Testis (tissue), 3 donors: Measurements from ENCODE around the gene RFPL4A. TPM values are rescaled to one million over a fixed set of nuclear protein-coding genes. Genes with fewer than 3 reads are reported as not detected.
"Not testable (repeated sequence)": the region's sequence is repeated elsewhere in the genome, so short reads cannot be mapped to it uniquely, and the experiment has no call there.

Source experiments
- DNase-seq: peaks from one replicate; pipeline ENCODE4 v3.0.0-alpha.2; 2019
- H3K27ac ChIP-seq, 2 donors: fragments of 200-600 bp; sonication (generic); one replicate each; pipeline ENCODE4 v1.5.1; 2019
- H3K27me3 ChIP-seq: fragments of 200-600 bp; sonication (generic); one replicate; pipeline ENCODE4 v1.5.1; 2019
- H3K36me3 ChIP-seq: fragments of 200-600 bp; sonication (generic); one replicate; pipeline ENCODE4 v1.5.1; 2017; ENCODE audit warnings: low read depth; ENCODE audit errors: missing control alignments
- H3K4me1 ChIP-seq: fragments of 200-600 bp; sonication (generic); one replicate; pipeline ENCODE4 v1.5.1; 2019
- H3K4me3 ChIP-seq, 2 donors: fragments of 200-600 bp; sonication (generic); one replicate each; pipeline ENCODE4 v1.5.1; 2017 to 2019
- H3K9me3 ChIP-seq: fragments of 200-600 bp; sonication (generic); one replicate; pipeline ENCODE4 v1.5.1; 2017
- CTCF ChIP-seq, 3 experiments: fragments of 450-650 bp in 2 of 3; fragments of 200-600 bp in 1 of 3; sonication (generic) in 1 of 3; IDR thresholded peaks; one replicate each; pipeline ENCODE4 v1.5.1; 2016 to 2019; ENCODE audit warnings: antibody characterized with exemption in 3 of 3, mild to moderate bottlenecking in 2 of 3, moderate library complexity in 1 of 3
- POLR2A ChIP-seq: fragments of 450-650 bp; IDR thresholded peaks from one replicate; pipeline ENCODE4 v1.6.1; 2017; ENCODE audit warnings: antibody characterized with exemption, mild to moderate bottlenecking, moderate library complexity
- WGBS, 2 donors: methylation state at CpG; one replicate each; pipeline ENCODE4 v1.1.5; 2018; 5-methylcytosine and 5-hydroxymethylcytosine counted together
- intact Hi-C: fragments of 100-400 bp; cut with DNase I; formaldehyde crosslinking; loops from one replicate; pipeline ENCODE4 v1.15.1; 2023; ENCODE audit warnings: low total_unique reads
- polyA plus RNA-seq: library from polyadenylated mRNA; stranded (reverse); fragments of 350-450 nt; fragmentation: Illumina TruSeq; extraction: RNeasy Lipid Tissue Mini Kit (QIAGEN cat#74804); gene quantifications from one replicate; pipeline ENCODE4 v1.2.3, GENCODE V29; 2014; ENCODE audit warnings: low read depth, low replicate concordance; ENCODE audit not compliant: insufficient read depth
- total RNA-seq, 2 donors: library from RNA; depleted of rRNA; stranded (reverse); fragments of >200 nt; gene quantifications; one replicate each; pipeline ENCODE4 v1.2.3, GENCODE V29; 2016

The RFPL4A gene
- total and polyA plus RNA-seq, 3 donors from 2014 or later: 0.31 to 2.5 (median 1.8) TPM

GRCh38 chr19:55720214-55720746 lies 38.6 kb upstream of the RFPL4A start:
- Histone ChIP-seq H3K9me3 (no peaks in the 10 kb centered on the region), H3K4me1 (no peaks in the 10 kb centered on the region), H3K4me3 (no peak overlapping the region), H3K27me3 (no peaks in the 10 kb centered on the region), H3K36me3 (no peaks in the 10 kb centered on the region), H3K27ac (no peak overlapping the region)
- TF ChIP-seq POLR2A (no peak), CTCF (IDR thresholded peaks at IDR 0.05) (no peak)
- DNase-seq: no peak
- intact Hi-C loops: no loop called here
- 71 to 80% methylated on average over 5 of the region's 5 CpGs for WGBS, 2 donors

GRCh38 chr19:55720801-55721200 lies 38.1 kb upstream of the RFPL4A start:
- H3K9me3 ChIP-seq: no peaks in the 10 kb centered on the region
- TF ChIP-seq CTCF (IDR thresholded peaks at IDR 0.05) (no peak), POLR2A (no peak)
- no peaks in the 10 kb centered on the region for H3K4me1 ChIP-seq
- H3K36me3 ChIP-seq: no peaks in the 10 kb centered on the region
- WGBS, 2 donors: 95 to 97% methylated on average over 3 of the region's 3 CpGs
- H3K4me3 ChIP-seq: no peak overlapping the region
- intact Hi-C loops: no loop called here
- no peaks in the 10 kb centered on the region for H3K27me3 ChIP-seq
- H3K27ac ChIP-seq: no peak overlapping the region
- no peak for DNase-seq

GRCh38 chr19:55723491-55723890 lies 35.4 kb upstream of the RFPL4A start:
- intact Hi-C loops: no loop called here
- no peak for DNase-seq
- Histone ChIP-seq H3K4me3 (no peak overlapping the region), H3K36me3 (no peaks in the 10 kb centered on the region), H3K27me3 (no peaks in the 10 kb centered on the region), H3K4me1 (no peaks in the 10 kb centered on the region), H3K9me3 (no peaks in the 10 kb centered on the region), H3K27ac (no peak overlapping the region)
- 89 to 90% methylated on average over 8 of the region's 8 CpGs for WGBS, 2 donors
- TF ChIP-seq POLR2A (no peak), CTCF (IDR thresholded peaks at IDR 0.05) (no peak)

- H3K27me3 ChIP-seq, intact Hi-C loops, H3K27ac ChIP-seq, H3K4me3 ChIP-seq, H3K9me3 ChIP-seq, DNase-seq, H3K36me3 ChIP-seq, H3K4me1 ChIP-seq: not testable (repeated sequence)
- WGBS, 2 donors: 82 to 87% methylated on average over 2 of the region's 2 CpGs
Measured at GRCh38 chr19:55730378-55730777, 28.5 kb upstream of the RFPL4A start.

- H3K4me1 ChIP-seq: no peaks in the 10 kb centered on the region
- no peak within 1 kb of the TSS for H3K27ac ChIP-seq
- no peak within 1 kb of the TSS for H3K4me3 ChIP-seq
- WGBS, 2 donors: 93 to 94% methylated on average over 3 of the region's 3 CpGs
- intact Hi-C loops: no loop called here
- H3K36me3 ChIP-seq: no peaks in the 10 kb centered on the region
- no peak for TF ChIP-seq CTCF (IDR thresholded peaks at IDR 0.05)
- TF ChIP-seq POLR2A: no peak
- H3K27me3 ChIP-seq: no peaks in the 10 kb centered on the region
- no peaks in the 10 kb centered on the region for H3K9me3 ChIP-seq
- DNase-seq: no peak
Measured at GRCh38 chr19:55738302-55738701, 20.6 kb upstream of the RFPL4A start, which contains the start of gene NLRP9. NLRP9 (minus strand) TSS chr19:55738402; CDS start chr19:55738374, 28 bp downstream.
